Right cardiac atrium (tissue), 5 donors: ENCODE data around the gene CBX3. TPM values are rescaled to one million over a fixed set of nuclear protein-coding genes. Genes with fewer than 3 reads are reported as not detected.
"Not testable (repeated sequence)": the region's sequence is repeated elsewhere in the genome, so short reads cannot be mapped to it uniquely, and the experiment has no call there.

Experiments
- ATAC-seq, 2 donors: fragments of 200-7000 bp; cut with Tn5 transposase; one replicate each; pipeline versions ENCODE4 v1.8.0 to v1.9.1; 2020; ENCODE audit warnings: moderate library complexity in 2 of 2, mild to moderate bottlenecking in 1 of 2
- DNase-seq, 3 donors: peaks; one replicate each; pipeline ENCODE4 v3.0.0-alpha.2; 2020
- H3K27ac ChIP-seq: one replicate; pipeline ENCODE4 v1.5.1; 2013; ENCODE audit warnings: mild to moderate bottlenecking, low read length, control low read depth, moderate library complexity
- H3K27me3 ChIP-seq: one replicate; pipeline ENCODE4 v1.6.1; 2013; ENCODE audit not compliant: control insufficient read depth, insufficient read depth
- H3K4me1 ChIP-seq: one replicate; pipeline ENCODE4 v1.6.1; 2013; ENCODE audit warnings: low read length; ENCODE audit not compliant: control insufficient read depth, insufficient read depth
- H3K4me3 ChIP-seq: one replicate; pipeline ENCODE4 v1.5.1; 2013; ENCODE audit warnings: low read length, control low read depth
- H3K9me3 ChIP-seq: one replicate; pipeline ENCODE4 v1.6.1; 2013; ENCODE audit warnings: low read length; ENCODE audit not compliant: control insufficient read depth
- WGBS: extraction: QIAGEN DNeasy Blood & Tissue Kit; methylation state at CpG from one replicate; pipeline ENCODE4 v1.1.7; 2013; 5-methylcytosine and 5-hydroxymethylcytosine counted together
- intact Hi-C, 4 donors: fragments of 100-400 bp; cut with DNase I; formaldehyde crosslinking; loops; one replicate each; pipeline versions ENCODE4 v1.11.0 to v1.14.0; 2022 to 2023
- polyA plus RNA-seq: library from polyadenylated mRNA; stranded (reverse); fragments of 200-250 nt; gene quantifications from one replicate; pipeline ENCODE4 v1.2.3, GENCODE V29; 2013
- total RNA-seq, 4 donors: library from RNA; stranded (reverse); fragmentation: NEBNext Ultra II Directional; extraction: Animal tissue kit (Norgen Biotek cat#: 25700); gene quantifications; one replicate each; pipeline ENCODE4 v1.2.1, GENCODE V29; 2021
- donor health status: healthy with polysubstance abuse.
- donor health status: DM: no; HTN: yes; CAD: no.
- donor health status: DM: no; HTN: no; CAD: no.
- donor health status: DM: no; HTN: yes; CAD: no; lungs with severe emphysema.
- donor health status: DM: yes; HTN: yes; CAD: no.

Gene CBX3
- total and polyA plus RNA-seq, 5 donors = 61.2 to 82.5 (median 69.0) TPM

DNA sequence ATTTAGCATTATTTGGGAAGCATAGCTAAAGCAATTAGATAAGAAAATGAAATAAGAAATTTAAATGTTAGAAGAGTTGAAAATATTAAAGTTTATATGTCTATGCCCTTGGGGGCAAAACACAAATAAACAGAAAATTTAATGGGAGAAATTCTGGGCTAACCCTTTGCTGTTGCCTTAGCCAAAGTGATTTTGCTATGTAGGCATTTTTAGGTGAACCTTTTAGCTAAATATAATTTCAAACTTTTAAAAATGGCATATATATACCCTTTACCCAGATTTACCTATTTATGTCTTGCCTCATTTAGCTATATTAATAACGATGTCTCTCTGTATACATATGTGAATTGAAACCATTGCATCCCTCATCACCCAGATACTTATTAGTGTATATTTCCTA, 29.5 kb upstream of the CBX3 start:
- intact Hi-C loops = no loop called here
- no peak for ATAC-seq

DNA sequence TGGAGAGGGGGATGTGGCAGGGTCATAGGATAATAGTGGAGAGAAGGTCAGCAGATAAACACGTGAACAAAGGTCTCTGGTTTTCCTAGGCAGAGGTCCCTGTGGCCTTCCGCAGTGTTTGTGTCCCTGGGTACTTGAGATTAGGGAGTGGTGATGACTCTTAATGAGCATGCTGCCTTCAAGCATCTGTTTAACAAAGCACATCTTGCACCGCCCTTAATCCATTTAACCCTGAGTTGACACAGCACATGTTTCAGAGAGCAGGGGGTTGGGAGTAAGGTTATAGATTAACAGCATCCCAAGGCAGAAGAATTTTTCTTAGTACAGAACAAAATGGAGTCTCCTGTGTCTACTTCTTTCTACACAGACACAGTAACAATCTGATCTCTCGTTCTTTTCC, 25.6 kb upstream of the CBX3 start:
- H3K9me3 ChIP-seq, intact Hi-C loops, ATAC-seq, H3K27ac ChIP-seq, H3K4me1 ChIP-seq, H3K27me3 ChIP-seq, DNase-seq, H3K4me3 ChIP-seq: not testable (repeated sequence)
- 93% methylated on average over 2 of the region's 4 CpGs for WGBS

More for the DNA sequence above, 29.5 kb upstream of the CBX3 start:
- Histone ChIP-seq H3K27ac (no peak overlapping the region), H3K4me3 (no peak overlapping the region), H3K27me3 (no peaks in the 10 kb centered on the region), H3K9me3 (no peaks in the 10 kb centered on the region), H3K4me1 (no peaks in the 10 kb centered on the region)
- WGBS = 97% methylated on average over 1 of the region's 1 CpG
- DNase-seq = no peak

- H3K27ac ChIP-seq, H3K4me1 ChIP-seq, DNase-seq, ATAC-seq, H3K9me3 ChIP-seq, H3K4me3 ChIP-seq, intact Hi-C loops, H3K27me3 ChIP-seq: not testable (repeated sequence)
- 98% methylated on average over 18 of the region's 26 CpGs for WGBS
Observed at GRCh38 chr7:26176696-26177095, 24.8 kb upstream of the CBX3 start.

GRCh38 chr7:26177269-26177668, 24.3 kb upstream of the CBX3 start:
- ATAC-seq, DNase-seq, H3K4me3 ChIP-seq, H3K4me1 ChIP-seq, intact Hi-C loops, H3K9me3 ChIP-seq, H3K27ac ChIP-seq, H3K27me3 ChIP-seq: not testable (repeated sequence)
- 93% methylated on average over 20 of the region's 20 CpGs for WGBS

DNA sequence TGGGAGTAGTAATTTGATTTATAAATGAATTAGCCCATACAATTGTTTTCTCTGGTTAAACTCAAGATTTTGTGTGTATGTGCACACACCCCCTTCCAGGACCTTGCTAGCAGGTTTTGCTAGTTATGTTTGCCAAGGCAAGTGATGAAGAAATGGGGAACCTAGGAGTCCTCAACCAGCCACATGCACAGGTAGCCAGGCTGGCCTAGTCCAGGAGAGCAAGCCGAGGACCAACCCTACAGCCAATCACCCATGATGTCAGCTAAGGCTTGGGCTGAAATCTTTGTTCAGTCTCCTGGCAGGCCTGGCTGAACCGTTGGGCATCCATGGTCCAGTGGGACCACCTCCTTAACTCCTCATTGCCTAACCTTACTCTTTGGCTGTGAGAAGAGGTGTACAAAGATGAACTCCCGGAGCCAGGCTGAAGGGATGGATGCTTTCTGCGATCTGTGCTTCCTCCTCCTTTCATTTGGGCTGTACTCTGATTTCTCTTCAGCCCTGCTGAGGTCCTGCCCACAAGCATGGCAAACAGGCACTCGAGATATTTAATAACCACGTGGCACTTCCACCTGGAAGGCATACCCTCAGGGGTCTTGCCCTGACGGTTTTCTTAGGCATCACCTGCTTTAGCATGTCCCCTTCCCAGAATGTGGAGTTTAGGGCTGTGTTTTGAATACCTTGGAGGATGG, 23.1 kb upstream of the CBX3 start:
- 83% methylated on average over 7 of the region's 7 CpGs for WGBS
- ATAC-seq (peak; percentile 6 to 33), DNase-seq (no peak)
- H3K9me3 ChIP-seq = no peaks in the 10 kb centered on the region
- H3K4me3 ChIP-seq = no peak overlapping the region
- intact Hi-C loops = no loop called here
- peaks cover 4% of the 10 kb centered on the region for H3K4me1 ChIP-seq
- no peaks in the 10 kb centered on the region for H3K27me3 ChIP-seq
- H3K27ac ChIP-seq = no peak overlapping the region

- WGBS = 58% methylated on average over 5 of the region's 5 CpGs
- Histone ChIP-seq H3K27ac (no peak overlapping the region), H3K4me1 (peaks cover 4% of the 10 kb centered on the region), H3K4me3 (no peak overlapping the region), H3K9me3 (no peaks in the 10 kb centered on the region), H3K27me3 (no peaks in the 10 kb centered on the region)
- intact Hi-C loops = no loop called here
- peak in 1 of 2 donors; percentile 30 for ATAC-seq
- DNase-seq = no peak
Observed at GRCh38 chr7:26179422-26179821, 22.1 kb upstream of the CBX3 start.

- DNase-seq = no peak
- H3K4me1 ChIP-seq = peaks cover 4% of the 10 kb centered on the region
- peak; percentile 19 to 40 for ATAC-seq
- no peak overlapping the region for H3K27ac ChIP-seq
- H3K4me3 ChIP-seq = no peak overlapping the region
- no peaks in the 10 kb centered on the region for H3K27me3 ChIP-seq
- intact Hi-C loops = no loop called here
- no peaks in the 10 kb centered on the region for H3K9me3 ChIP-seq
- WGBS = 46% methylated on average over 8 of the region's 8 CpGs
Observed at GRCh38 chr7:26179826-26180497, 21.6 kb upstream of the CBX3 start.

DNA sequence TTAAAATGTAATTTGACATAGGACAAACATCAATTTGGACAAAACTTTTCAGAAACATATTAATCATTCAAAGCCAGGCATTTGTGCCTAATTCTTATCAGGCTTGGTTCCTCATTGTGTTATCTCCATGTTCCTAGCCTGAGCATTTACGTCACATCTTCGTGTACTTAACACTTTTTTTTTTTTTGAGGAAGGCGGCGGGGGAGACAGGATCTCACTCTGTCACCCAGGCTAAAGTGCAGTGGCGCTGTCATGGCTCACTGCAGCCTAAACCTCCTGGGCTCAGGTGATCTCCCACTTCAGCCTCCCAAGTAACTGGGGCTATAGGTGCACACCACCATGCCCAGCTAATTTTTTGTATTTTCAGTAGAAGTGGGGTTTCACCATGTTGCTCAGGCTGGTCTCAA, 20.8 kb upstream of the CBX3 start:
- ATAC-seq (peak; percentile 50 to 65), DNase-seq (no peak)
- Histone ChIP-seq H3K4me3 (no peak overlapping the region), H3K27ac (no peak overlapping the region), H3K4me1 (peaks cover 4% of the 10 kb centered on the region), H3K27me3 (no peaks in the 10 kb centered on the region), H3K9me3 (no peaks in the 10 kb centered on the region)
- intact Hi-C loops = no loop called here
- WGBS = 24% methylated on average over 5 of the region's 5 CpGs

DNA sequence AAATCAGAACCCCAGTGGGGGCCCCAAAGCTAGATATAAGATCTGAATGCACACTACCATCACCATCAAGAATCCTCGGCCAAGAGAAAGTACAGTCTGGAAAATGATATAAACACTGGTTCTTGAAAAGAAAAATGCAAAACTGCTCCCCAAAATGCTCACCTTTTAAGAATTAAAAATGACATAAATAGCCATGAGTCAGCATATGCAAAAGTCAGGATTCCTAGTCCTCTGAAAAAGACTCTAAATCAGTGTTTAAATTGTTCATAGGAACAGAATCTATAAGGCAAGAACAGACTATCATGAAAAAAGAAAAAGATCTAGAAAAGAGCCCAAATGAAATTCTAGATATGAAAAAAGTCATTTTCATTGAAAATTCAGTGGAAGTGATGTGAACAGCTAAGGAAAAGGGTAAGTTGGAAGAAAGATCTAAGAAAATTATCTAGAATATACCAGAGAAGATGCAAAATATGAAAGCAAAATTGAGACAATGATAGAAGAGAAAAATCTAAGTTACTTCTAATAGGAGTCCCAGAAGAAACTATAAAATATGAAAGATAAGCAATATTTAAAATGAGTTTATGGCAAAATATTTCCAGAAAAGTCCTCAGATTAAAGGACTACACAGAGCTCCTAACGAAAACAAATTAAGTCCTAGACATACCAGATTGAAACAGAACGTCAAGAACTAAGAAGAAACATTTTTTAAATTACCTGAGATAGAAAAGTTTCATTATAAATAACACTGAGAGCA, 19.9 kb upstream of the CBX3 start:
- 74% methylated on average over 3 of the region's 3 CpGs for WGBS
- Histone ChIP-seq H3K9me3 (no peaks in the 10 kb centered on the region), H3K27ac (no peak overlapping the region), H3K27me3 (no peaks in the 10 kb centered on the region), H3K4me3 (no peak overlapping the region), H3K4me1 (peaks cover 4% of the 10 kb centered on the region)
- intact Hi-C loops = no loop called here
- ATAC-seq = no peak
- DNase-seq = no peak

DNA sequence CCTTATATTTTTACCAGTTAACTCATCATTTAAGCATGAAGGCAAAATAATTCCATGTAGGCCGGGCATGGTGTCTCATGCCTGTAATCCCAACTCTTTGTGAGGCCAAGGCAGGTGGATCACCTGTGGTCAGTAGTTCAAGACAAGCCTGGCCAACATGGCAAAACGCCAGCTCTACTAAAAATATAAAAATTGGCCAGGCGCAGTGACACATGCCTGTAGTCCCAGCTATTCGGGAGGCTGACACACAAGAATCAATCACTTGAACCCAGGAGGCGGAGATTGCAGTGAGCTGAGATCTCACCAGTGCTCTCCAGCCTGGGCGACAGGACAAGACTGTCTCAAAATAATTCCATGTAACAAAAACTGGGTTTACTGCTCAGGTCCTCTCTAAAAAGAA, 19.3 kb upstream of the CBX3 start:
- Histone ChIP-seq H3K9me3 (no peaks in the 10 kb centered on the region), H3K4me3 (no peak overlapping the region), H3K27me3 (no peaks in the 10 kb centered on the region), H3K4me1 (peaks cover 4% of the 10 kb centered on the region), H3K27ac (no peak overlapping the region)
- DNase-seq (peak in 1 of 3 donors; percentile 74), ATAC-seq (no peak)
- WGBS = 56% methylated on average over 6 of the region's 6 CpGs
- intact Hi-C loops = no loop called here

DNA sequence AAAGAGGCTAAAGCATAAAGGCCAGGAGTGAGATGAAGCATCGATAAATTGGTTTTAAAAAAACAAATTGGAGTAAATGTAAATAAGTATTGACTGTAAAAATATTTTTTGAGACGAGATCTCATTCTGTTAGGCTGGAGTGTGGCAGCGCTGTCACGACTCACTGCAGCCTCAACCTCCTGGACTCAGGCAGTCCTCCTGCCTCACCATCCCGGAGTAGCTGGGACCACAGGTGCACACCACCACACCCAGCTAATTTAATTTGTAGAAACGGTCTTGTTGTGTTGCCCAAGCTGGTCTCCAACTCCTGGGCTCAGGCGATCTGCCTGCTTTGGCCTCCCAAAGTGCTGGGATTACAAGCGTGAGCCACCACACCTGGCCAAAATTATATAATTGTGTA, 18.8 kb upstream of the CBX3 start:
- ATAC-seq = peak in 1 of 2 donors; percentile 5
- no peaks in the 10 kb centered on the region for H3K27me3 ChIP-seq
- 84% methylated on average over 8 of the region's 8 CpGs for WGBS
- H3K4me3 ChIP-seq = no peak overlapping the region
- H3K4me1 ChIP-seq = peaks cover 6% of the 10 kb centered on the region
- intact Hi-C loops = no loop called here
- H3K27ac ChIP-seq = no peak overlapping the region
- no peaks in the 10 kb centered on the region for H3K9me3 ChIP-seq
- DNase-seq = no peak
